IPS-NIHi7 (cell line): ENCODE data around the gene SHC4.
A peak's percentile ranks its signal among the peaks of the same experiment; 100 is the strongest.
"Not testable (repeated sequence)": the region's sequence is repeated elsewhere in the genome, so short reads cannot be mapped to it uniquely, and the experiment has no call there.

ENCODE experiments used
- DNase-seq: peaks from one replicate; pipeline ENCODE4 v3.0.0; 2012; ENCODE audit warnings: mixed read lengths; ENCODE audit errors: extremely low spot score

The SHC4 gene

GRCh38 chr15:48963524-48964113 lies at the start of gene SHC4:
SHC4 (minus strand) TSS chr15:48963919; CDS start chr15:48963015, 904 bp downstream.
- peak; percentile 78 for DNase-seq

GRCh38 chr15:48999314-48999713 lies 35.6 kb upstream of the SHC4 start:
- no peak for DNase-seq

GRCh38 chr15:48996276-48996675 lies 32.6 kb upstream of the SHC4 start:
- no peak for DNase-seq

GRCh38 chr15:48993380-48993779 lies 29.7 kb upstream of the SHC4 start:
- no peak for DNase-seq

GRCh38 chr15:48992545-48992944 lies 28.8 kb upstream of the SHC4 start:
- DNase-seq, result no peak

- no peak for DNase-seq
These were observed 28.4 kb upstream of the SHC4 start for GRCh38 chr15:48992096-48992495.

GRCh38 chr15:48989170-48989569 lies 25.5 kb upstream of the SHC4 start:
- no peak for DNase-seq

GRCh38 chr15:48987142-48987541 lies 23.4 kb upstream of the SHC4 start:
- DNase-seq, result no peak

- DNase-seq, result no peak
These were observed 22.5 kb upstream of the SHC4 start for GRCh38 chr15:48986240-48986639.

- no peak for DNase-seq
These were observed 21.8 kb upstream of the SHC4 start for GRCh38 chr15:48985516-48985915.

GRCh38 chr15:48984811-48985352 lies 21.2 kb upstream of the SHC4 start:
- no peak for DNase-seq

GRCh38 chr15:48984021-48984710 lies 20.4 kb upstream of the SHC4 start:
- no peak for DNase-seq

GRCh38 chr15:48983300-48983699 lies 19.6 kb upstream of the SHC4 start:
- DNase-seq, result no peak

- no peak for DNase-seq
These were observed 18.2 kb upstream of the SHC4 start for GRCh38 chr15:48981941-48982340.

- no peak for DNase-seq
These were observed 14.9 kb upstream of the SHC4 start for GRCh38 chr15:48978638-48979037.

- DNase-seq, result no peak
These were observed 12.8 kb upstream of the SHC4 start for GRCh38 chr15:48976444-48977088.

- DNase-seq, result peak; percentile 91
These were observed 12.0 kb upstream of the SHC4 start for GRCh38 chr15:48975472-48976419.

- DNase-seq, result peak; percentile 30
These were observed 11.2 kb upstream of the SHC4 start for GRCh38 chr15:48974882-48975281.

- DNase-seq, result no peak
These were observed 9.2 kb upstream of the SHC4 start for GRCh38 chr15:48972750-48973503.

- DNase-seq, result not testable (repeated sequence)
These were observed 7.2 kb upstream of the SHC4 start for GRCh38 chr15:48970926-48971325.

- no peak for DNase-seq
These were observed 4.3 kb upstream of the SHC4 start for GRCh38 chr15:48968066-48968465.
